Fibroblast of skin of right biceps (primary cell): ENCODE measurements around the gene LDB3.
A peak's percentile ranks its signal among the peaks of the same experiment; 100 is the strongest.
"Not testable (repeated sequence)": the region's sequence is repeated elsewhere in the genome, so short reads cannot be mapped to it uniquely, and the experiment has no call there.

Source experiments
- DNase-seq: peaks from one replicate; pipeline ENCODE4 v3.0.0-alpha.2; 2013

The LDB3 gene, protein sequence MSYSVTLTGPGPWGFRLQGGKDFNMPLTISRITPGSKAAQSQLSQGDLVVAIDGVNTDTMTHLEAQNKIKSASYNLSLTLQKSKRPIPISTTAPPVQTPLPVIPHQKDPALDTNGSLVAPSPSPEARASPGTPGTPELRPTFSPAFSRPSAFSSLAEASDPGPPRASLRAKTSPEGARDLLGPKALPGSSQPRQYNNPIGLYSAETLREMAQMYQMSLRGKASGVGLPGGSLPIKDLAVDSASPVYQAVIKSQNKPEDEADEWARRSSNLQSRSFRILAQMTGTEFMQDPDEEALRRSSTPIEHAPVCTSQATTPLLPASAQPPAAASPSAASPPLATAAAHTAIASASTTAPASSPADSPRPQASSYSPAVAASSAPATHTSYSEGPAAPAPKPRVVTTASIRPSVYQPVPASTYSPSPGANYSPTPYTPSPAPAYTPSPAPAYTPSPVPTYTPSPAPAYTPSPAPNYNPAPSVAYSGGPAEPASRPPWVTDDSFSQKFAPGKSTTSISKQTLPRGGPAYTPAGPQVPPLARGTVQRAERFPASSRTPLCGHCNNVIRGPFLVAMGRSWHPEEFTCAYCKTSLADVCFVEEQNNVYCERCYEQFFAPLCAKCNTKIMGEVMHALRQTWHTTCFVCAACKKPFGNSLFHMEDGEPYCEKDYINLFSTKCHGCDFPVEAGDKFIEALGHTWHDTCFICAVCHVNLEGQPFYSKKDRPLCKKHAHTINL

DNA sequence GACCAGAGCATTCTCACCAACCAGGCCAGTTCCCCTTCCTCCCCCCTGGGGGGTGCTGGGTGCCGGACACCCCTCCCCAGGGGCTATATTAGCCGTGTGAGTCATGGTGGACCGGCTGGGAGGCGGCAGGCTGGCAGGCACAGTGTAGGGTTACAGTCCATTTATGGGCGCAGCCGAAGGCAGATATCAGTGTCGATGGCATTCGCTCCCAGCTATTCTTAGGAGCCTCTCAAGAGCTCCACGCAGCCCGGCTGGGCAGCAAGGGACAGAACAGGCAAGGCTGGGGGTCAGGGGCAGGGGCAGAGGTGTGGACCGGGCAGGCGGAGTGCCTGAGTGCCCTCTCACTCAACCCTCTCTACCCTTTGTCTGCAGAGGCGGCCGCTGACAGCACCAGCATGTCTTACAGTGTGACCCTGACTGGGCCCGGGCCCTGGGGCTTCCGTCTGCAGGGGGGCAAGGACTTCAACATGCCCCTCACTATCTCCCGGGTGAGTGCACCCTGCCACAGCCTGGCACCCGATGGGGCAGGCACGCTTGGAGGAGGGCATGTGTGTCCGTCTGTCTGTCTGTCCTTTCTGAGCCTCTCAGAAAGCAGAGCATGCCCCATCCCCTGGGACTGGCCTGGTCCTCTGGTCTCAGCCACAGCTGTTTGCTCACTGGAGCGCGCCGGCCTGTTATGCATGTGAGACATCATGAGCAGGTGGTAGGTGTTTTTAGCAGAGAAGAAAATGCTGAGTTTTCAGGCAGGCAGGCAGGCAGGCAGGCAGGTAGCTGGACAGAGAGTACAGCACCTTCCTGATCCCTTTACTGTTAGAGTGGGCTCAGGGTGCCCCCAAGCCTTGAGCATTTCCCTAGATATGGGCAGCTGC, at the start of gene LDB3:
Gene LDB3, plus strand, starts transcription at position 215 of the 869 bp plus-strand sequence. Its CDS starts 181 bp downstream, at position 396.
- peak; percentile 66 for DNase-seq

DNA sequence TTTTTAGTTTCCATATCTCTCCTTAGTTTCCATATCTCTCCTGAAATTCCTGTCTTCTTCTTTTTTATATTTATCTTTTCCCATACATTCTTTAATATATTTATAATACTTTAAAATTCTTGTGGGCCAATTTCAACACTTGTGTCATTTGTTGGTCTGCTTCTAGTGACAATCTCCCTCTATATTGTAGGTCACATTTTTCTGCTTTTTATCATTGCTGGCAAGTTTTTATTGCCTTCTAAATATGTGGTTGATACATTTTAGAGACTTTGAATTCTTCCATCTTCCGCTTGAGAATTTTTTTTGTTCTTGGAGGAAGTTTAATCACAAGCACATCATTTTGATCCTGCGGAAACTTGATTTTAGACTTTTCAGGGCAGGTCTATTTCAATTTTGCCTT, 40.0 kb upstream of the LDB3 start:
- no peak for DNase-seq

DNA sequence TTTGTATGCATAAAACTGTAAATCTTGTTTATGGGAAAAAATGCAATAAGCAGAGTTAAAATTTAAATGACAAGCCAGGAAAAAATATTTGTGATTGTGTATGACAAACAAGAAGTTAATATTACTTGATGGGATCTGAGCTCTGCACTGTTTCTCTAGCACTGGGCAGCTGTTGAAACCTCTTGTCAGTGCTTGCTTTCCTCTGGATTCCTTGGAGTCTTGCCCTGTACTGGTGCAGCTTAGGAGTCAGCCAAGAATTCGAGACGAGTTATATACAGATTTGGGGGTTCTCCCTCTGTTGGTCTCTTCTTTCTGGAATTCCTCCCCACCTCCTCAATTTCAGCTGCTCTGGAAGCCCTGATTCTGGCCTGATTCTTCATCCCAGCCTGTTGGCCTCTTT, 38.2 kb upstream of the LDB3 start:
- DNase-seq, result no peak

DNA sequence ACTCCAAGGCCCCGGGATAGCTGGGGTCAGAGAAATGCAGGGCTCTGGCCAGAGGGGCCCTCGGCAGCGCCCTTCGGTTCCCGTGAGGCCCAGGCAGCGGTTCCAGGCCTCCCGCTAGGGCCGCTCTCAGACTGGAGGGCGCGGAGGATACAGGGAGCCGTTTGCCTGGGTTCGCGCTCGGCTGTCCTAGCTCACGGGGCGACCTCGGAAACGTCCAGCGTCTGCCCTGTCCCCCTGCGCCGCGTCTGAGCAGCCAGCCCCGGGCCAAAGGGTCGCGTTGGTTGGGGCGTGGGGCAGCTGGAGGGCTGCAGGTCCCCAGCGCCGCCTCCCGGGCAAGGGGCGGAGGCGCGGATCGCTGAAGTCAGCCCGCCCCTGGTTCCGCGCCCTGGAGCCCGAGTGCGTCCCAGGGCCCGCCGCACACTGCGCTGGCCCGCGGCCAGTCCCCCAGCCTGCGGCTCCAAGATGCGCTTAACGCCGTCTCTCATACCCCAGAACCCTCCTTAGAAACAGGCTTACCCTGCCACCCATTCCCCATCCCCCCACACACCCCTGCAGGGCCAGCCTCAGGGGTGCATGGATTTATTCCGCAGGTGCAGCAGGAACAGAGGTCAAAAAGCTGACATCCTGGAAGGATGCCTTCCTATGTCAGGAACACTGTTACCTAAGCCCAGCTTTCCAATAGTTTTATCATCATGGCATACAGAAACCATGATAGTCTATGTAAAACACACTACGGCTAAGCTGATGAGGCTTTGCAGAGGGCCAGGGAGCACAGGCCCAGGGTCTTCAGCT, 36.1 kb upstream of the LDB3 start:
- peak; percentile 35 for DNase-seq

DNA sequence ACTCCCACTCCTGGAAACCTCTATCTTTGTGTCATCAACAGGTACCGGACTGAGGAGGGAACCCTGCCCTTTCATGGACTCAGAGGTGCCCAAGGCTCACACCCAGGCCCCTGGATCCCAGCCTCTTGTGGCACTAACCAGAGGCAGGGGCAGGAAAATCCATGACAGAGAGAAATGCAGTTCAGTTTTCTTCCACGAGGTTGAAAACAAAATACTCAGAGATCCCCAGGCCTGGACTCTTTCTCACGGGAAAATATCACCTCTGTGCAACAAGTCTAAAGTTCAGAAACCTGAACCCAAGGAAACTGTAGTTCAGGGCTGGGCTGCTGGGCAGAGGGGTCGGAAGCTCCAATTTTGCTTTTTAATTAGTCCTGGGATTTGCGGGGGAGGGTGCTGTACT, 35.4 kb upstream of the LDB3 start:
- no peak for DNase-seq

DNA sequence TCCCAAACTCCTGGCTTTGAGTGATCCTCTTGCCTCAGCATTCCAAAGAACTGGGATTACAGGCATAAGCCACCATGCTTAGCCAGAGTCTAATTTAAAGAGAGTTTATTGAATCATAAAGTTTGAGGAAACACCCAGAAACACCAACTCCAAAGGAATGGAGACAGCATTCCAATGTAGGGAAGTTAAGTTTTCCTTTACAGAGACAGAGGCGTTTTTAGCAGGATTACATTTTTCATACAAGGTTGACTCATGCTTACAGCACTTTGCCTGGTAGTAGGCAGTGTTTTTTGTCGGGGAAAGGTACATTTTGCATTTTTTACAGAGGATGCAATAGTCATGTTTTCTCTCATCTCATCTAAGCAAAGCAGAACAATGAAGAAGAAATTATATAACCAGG, 32.9 kb upstream of the LDB3 start:
- peak; percentile 94 for DNase-seq

DNA sequence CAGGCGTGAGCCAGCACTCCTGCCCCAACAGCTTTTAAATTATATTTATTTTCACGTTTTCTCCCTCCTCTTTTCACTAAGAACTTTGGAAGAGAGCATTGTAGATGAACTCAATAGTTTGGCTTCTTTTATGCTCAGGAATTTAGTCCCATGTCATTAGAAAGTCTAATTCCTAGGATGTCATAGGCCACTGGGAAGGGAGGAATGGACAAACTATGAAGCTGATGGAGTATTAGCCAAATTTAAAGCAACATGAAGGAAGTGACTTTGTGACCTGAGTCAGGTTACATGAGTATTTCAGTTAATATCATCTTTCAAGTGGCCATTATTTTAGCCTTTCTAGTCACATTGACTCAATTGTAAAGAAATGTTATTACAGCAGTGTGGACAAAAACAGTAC, 32.0 kb upstream of the LDB3 start:
- DNase-seq, result peak; percentile 30

DNA sequence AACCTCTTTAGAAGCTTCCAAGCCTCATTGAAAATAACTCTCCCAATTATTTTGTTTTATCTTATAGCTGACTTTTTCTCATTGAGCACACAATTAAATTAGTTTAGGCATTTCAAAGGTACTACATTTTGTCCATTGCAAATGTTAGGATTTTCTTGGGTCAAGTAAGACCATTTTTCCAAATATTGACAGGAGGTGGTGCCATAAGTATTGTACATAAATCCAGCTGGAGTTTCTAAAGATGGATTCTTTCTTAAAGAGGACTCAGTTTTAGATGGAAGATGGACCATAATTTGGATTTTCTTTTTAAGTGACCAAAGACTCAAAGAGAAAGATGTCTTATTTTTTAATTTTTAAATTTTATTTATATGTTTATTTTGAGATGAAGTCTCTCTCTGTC, 26.3 kb upstream of the LDB3 start:
- DNase-seq, result no peak

DNA sequence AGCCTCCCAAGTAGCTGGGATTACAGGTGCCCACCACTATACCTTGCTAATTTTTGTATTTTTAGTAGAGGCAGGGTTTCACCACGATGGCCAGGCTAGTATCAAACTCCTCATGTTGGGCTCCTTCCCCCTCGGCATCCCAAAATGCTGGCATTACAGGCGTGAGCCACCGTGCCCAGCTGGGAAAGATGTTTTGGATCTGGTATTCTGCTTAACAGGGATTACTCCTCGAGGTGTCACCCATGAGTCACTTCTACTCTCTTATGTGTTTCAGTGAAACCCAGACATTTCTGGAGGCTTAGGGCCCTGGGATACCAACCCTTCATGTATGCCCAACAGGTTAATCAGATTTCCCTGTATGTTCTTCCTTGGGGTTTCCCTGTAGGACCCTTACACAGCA, 25.8 kb upstream of the LDB3 start:
- peak; percentile 45 for DNase-seq

DNA sequence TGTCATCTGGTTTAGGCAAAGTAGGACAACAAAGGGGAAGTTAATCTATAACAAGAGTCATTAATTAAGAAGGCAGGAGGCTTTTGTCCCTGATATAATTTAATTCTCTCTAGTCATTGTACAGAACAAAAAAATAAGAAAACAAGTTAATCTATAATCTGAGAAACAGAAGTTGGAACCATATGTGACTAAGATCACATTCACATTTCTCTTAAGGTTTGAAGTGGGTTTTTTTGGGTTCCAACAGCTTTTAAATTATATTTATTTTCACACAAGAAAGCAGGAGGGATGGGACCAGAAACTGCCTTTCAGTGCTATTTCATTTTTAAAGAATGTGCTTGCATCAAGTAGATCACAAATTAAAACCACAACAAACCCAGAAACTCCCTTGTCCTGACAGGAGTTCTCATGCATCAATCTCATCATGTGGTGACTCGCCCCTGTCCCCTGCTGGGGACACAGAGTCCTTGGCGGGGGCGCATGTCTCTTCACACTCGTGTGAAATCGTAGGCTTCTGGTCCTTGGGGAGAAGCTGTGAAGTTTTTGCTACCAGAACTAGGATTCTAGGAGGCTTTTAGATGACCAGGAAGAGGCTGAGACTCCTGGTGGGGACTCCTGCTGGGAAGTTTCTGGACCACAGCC, 24.0 kb upstream of the LDB3 start:
- peak; percentile 72 for DNase-seq

DNA sequence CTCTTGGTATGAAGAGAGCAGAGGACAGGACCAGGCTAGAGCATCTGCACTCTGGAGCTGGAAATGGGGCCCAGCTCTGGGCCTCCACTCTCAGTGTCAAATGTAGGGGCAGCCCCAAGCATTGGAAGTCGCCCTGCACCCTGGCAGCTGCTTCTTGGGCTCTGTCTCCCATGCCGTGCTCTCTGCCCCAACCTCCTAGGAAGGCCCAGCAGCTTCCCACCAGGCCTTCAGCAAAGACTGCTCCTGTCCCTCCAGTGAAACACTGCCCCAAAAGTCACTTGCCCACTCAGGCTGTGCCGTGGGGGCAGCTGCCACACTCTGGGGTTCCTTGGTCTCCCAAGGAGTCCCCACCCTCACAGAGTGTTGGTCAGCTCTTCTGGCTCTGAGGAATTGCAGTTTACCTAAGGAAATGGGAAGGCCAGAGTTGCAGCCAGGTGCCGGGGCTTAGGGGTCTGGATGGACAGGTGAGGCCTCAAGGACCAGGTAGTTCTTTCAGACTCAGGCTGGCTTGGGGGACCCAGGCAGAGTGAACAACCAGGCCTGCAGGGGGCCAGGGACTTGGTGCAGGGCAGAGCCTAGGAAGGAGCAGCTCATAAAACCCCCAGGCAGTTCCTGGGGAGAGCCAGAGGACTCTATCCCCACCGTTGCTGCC, 23.4 kb upstream of the LDB3 start:
- DNase-seq, result no peak

DNA sequence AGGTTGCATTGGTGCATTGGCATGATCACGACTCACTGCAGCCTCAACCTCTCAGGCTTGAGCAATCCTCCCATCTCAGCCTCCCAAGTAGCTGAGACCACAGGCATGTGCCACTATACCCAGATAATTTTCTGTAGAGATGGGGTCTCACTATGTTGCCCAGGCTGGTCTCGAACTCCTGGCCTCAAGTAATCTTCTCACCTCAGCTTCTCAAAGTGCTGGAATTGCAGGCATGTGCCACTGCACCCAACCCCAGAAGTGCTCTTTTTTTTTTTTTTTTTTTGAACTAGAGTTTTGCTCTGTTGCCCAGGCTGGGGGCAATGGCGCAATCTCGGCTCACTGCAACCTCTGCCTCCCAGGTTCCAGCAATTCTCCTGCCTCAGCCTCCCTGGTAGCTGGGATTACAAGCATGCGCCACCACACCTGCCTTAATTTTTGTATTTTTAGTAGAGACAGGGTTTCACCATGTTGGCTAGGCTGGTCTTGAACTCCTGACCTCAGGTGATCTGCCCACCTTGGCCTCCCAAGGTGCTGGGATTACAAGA, 22.6 kb upstream of the LDB3 start:
- DNase-seq, result not testable (repeated sequence)

DNA sequence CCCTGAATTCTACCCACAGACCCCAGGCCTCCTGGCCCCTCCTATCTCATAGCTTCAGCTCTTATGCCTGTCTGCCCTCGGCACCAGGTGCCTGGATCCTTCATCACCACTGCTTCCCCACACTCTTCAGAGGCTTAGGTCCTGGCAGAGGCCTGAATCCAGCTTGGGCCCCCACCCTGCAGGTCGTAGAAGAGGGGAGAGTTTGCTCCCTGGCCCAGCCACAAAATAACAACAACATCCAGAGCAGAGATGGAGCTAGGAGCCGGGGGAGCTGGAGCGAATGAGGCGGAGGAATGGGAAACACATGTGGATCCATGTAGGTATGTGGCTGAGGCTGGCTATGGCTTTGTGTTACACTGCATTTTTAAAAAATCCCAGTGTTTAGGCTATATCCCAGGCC, 21.8 kb upstream of the LDB3 start:
- no peak for DNase-seq

DNA sequence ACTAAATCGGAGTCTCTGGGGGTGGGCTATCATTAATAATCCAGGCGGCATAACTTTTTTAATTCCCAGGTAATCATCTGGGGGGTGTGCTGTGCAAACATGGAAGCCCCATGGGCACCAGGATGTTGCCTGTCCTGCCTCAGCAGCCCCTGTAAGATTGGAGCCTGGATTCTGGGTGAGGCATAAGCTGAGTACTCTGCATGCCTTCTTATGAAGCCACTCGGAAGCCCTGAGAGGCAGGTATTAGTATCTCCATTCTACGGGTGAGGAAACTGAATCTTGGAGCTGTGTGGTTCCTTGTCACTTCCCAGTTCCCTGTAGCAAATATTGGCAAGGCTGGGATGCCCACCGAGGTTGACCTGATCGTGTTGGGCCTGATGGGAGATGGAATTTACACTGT, 21.4 kb upstream of the LDB3 start:
- no peak for DNase-seq

DNA sequence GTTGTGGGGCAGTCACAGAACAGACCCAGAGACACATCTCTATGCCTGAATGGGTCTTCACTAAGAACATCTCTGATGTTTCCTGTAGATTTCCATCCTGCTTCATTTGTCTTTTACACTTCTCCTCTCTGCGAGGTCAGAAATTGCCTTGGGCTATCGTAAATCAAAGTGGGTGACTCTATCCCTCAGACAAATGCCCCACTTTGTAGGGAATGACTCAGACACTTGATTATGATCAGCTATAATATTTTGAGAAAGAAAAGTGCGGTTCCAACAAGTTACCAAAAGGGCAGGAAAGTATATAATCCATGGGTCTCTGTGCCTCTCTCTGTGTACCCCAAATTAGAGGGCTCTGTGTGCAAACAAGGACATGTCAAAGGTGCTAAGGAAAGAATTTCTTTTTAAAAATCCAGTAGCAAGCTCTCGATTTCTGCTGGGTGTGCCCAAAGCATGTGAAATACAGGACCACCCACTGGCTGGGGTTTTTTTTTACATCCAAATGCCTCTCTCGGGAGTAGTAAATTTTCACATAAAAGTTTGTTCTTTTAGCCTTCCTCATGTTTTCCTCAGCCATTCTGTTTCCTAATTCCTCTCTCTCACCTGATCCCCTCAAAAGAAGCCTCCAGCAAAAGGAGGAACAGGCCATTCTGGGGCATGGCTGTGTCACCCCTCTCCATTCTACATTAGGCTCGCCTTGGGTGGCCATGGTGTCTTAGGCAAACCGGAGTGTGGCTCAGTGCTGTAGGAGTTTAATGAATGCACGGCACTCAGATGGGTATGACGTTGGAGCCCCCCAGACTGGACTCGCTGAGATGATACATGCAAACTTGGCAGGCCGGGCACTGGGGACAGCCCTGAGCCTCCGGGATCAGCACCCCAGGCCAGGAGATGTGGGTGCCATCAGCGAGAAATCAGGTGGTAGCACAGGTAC, 20.3 kb upstream of the LDB3 start:
- peak; percentile 49 for DNase-seq

DNA sequence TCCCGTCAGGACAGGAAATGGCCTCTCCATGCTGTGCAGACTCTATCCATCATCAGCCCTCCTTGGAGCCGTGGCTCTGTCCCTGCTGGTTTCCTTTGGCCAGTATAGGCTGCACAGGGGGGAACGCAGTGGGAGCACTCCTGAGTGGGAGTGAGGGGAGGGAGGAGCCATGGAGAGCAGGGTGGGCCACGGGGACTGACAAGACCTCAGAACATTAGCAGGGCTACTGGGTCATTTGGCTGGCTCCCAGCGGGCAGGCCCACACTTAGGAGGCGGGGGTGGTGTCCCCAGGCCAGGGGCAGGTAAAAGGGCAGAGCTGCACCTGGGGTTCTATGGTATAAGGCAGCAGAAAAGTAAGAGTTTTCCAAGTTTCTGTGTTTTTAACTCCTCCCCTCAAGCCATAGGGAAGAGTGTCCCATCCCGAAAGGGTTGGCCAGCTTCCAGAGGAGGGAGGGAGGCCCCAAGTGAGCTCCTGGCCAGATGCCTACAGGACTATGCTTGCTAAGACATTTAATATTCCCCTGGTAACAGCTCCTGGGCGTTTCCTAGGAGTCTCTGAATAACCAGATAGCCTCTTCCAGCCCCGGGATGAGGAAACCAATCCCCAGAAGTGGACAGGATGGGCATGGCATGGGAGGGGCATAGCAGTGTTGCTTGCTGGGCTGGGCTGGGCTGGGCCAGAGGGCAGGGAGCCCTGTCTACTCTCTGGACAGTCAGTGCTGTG, 19.4 kb upstream of the LDB3 start:
- peak; percentile 70 for DNase-seq

DNA sequence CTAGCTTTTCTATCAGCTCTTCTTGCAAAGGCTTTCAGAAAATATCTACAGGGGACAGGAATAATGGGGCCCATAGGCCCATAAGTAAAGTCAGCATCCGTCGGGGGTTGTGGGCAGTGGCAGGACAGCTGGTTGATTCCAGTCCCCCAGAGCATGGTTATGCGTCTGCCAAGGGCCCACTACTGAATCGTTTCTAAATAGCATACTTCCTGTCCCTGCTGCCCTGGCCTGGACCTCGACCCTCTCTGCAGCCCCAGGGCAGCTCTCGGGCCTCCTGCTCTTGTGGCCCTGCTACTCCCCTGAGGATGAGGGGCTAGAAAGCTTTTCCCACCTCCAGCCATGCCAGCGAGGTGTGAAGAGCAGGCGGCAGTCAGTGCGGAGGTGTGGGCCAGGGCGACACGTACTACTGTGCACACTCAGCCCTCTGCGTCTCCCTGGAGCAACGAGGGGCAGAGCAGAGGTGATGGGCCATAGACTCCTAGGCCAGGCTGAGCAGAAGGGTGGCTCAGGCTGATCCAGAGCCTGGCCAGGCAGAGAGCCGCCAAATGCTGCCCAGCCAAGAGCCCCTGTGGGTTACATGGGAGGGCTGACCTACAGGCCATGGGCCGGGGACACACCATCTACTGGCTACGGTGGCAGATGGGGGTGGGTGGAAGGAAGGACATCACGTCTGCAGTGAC, 18.7 kb upstream of the LDB3 start:
- DNase-seq, result no peak

DNA sequence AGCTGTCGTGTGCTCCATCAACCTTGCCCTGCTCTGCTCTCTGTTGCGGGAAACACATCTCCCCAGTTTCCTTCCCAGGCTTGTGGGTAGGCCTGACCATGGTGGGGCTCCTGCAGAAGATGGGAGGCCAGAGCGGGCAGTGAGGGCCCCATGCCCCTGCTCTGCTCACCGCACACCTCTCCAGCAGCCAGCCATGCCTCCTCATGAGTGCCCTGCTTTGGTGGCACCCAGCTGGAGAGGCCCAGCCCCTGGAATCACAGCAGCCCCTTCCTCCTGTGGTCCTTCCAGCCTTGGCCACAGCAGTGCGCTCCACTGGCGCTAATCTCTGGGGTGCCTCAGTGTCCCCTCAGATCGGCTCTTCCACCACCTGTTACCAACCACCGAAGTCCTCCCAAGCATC, 18.2 kb upstream of the LDB3 start:
- no peak for DNase-seq

DNA sequence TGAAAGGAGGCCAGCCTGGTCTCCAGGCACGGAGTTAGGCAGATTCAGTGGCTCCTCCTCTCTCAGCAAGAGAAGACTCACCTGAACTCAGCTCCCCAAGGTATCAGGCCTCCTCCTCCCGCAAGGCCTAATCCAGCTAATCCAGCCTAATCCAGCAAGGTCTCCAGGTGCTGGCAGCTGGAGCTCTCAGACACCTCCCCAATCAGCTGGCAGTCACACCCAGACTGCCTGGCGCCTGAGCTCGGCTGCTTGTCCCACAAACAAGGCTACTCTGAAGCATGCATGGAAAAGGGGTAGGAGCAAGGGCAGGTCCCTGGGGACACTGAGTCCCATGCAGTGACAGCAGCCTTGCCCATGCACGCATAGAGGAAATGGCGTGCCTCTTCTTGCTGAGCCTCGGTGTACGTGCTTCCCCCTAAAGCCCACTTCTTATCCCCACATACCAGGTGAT, 17.3 kb upstream of the LDB3 start:
- DNase-seq, result no peak
